Hindlimb muscle (tissue), 1 donor: ENCODE measurements around the gene SFI1. TPM values are rescaled to one million over a fixed set of nuclear protein-coding genes. Genes with fewer than 3 reads are reported as not detected.
"Not testable (repeated sequence)": the region's sequence is repeated elsewhere in the genome, so short reads cannot be mapped to it uniquely, and the experiment has no call there.

ENCODE experiments used
- DNase-seq: peaks from one replicate; pipeline ENCODE4 v3.0.0-alpha.2; 2013
- polyA plus RNA-seq: library from polyadenylated mRNA; unstranded; fragments of 120-200 nt; gene quantifications from one replicate; pipeline ENCODE4 v1.2.1, GENCODE V29; 2013; ENCODE audit not compliant: insufficient read length

The SFI1 gene
- polyA plus RNA-seq, 1 donor, result 9.7 TPM

DNA sequence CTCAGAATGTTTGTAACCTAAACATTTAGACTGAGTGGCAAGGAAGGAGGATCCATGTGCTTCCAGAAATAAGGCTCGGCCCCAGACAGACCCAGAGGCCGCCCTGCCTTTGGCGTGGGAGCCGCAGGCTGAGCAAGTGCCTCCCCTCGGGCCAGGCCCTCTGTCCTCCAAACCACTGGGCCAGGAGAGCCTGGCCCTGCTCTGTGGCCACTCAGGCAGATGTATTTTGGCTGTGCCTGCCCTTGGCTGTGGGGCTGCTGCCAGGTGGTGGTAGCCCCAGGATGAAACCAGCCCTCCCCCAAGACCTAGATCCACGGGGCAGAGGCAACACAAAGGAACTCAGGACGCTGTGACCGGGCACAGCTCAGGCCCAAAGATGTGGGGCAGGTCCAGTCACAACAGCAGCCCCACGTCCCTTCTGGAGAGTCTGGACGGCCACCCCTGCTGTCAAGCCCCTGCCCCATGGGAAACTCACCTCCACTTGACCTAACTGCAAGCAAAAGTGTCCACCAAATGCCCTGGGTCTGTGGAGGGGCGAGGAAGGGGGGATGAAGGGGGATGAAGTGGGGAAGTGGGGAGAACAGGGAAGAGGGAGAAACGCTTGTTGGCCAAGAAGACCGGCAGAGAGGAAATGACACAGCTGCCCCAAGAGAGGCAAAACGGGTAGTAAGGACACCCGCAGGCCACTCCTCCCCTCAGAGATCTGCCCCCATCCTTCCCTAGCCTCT lies 141.7 kb downstream of the SFI1 start:
- DNase-seq, result no peak

DNA sequence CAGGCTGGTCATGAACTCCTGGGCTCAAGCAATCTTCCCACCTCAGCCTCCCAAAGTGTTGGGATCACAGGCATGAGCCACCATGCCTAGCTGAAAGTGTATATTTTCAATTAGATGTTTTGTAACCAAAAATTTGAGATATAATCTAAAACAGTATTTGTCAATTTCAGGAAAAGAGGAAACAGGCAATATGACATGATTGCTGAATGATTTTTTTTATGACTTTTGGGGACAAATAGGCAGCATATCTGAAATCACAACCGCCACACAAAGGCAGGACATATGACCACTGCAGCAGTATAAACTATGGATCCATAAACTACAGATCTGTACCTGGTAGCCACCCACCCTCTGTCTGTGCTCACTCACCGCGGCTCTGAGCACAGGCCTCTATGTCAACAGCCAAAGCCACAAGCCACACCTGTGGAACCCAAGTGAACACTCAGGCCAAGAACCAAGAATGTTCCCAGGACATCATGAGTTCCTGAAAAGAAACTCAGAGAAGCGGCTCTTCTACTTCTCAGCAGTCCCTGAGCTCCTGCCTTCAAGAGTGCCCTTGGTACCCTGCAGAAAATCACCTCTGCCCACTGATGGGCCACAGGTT lies 143.2 kb downstream of the SFI1 start:
- no peak for DNase-seq

DNA sequence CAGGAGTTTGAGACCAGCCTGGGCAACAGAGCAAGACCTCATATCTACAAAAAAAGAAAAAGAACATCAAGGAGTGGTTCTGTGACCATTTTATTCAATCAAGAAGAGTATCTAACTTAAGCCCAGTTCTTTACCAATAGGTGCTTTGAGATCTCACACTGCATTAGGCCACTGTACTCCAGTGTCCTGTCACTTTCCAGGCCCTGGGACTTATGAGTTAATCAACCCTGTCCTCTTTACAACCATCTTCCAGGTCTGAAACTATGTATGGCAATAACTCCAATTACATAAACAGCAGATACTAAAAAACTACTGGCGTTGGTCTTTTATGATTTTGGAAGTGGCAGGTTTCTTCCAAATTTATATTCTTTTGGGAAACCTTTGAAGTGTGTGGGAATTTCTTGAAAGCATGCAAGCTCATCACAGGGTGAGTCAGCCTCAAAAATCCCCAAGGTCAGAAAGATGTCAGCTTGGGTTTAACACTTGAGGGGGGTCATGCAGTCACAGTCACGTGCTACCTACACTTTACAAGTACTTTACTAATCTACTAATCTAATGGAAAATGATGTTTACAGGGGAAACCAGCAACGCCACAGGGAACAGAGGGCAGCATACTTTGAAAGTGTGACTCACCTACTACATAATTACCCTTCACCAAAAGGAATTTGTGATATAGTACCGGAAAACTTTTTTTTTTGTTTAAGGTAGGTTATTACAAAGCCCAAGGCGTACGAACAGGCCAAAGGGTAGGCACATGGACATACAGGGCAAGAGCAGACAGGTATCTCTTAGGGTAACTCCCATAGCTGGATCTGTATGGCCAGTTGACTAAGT lies 150.1 kb downstream of the SFI1 start:
- no peak for DNase-seq

DNA sequence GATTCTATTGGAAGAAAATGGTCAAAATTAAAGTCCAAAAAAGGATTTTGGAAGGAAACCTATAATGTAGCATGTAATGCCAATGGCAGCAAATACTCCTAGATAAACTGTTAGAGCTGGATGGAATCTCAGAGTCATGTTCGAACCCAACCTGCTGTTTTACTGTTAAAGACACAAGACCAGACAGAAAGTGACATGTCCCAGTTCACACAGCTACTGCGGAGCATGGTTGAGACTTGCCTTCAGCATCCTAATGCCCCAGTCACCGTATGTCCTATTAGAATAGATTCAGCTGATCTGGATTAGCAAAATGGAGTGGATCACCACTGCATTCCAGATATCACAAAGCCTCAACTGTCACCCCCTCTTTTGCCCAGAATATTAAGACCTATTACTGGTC lies 150.7 kb downstream of the SFI1 start:
- no peak for DNase-seq

DNA sequence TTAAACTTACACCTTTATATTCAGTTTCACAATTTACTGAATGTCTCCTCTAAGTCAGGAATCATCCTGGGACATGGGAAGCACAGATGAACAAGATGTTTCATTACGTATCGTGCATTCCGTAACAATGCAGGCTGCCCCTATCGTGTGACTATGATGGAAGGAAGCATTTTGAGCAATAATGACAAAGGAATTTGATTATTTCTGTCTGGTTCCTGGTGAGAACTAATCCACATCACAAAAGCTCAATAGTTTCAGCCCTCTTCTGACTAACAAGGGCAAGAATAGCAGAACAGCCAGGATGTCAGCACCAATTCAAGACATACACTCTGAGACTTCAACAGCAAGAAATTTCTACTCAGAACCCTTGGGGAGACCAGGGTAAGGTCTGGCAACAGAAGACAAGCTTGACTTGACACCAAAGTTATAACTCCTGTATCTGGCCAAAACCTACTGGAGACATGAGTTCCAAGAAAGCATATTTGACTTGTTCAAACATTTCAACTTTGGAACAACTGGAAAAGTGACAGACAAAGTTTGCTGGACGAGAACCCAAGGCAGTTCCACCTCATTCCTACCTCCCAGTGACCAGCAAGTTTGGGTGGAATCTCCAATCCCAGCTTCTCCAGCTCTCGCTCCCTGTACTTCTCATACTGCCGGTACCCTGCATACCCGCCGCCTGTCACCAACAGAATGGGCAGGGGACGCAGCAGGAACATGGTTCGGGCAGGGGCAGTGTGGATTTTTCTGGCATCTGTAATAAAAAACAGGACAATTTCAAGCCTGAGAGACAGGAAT lies 151.4 kb downstream of the SFI1 start:
- no peak for DNase-seq

DNA sequence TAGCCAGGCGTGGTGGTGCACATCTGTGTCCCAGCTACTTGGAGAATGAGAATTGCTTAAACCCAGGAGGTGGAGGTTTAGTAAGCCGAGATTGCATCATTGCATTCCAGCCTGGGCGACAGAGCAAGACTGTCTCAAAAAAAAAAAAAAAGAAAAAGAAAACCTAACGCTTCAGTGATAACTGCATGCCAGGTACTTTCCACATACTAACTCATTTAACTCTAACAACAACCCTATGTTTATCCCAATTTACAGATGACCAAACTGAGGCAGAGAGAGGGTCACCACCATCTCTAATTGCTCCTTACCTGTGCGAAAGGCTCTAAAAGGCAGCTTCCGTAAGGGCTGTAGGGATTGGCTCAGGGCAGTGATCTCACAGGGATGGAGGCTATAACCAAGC lies 154.1 kb downstream of the SFI1 start:
- DNase-seq, result no peak

DNA sequence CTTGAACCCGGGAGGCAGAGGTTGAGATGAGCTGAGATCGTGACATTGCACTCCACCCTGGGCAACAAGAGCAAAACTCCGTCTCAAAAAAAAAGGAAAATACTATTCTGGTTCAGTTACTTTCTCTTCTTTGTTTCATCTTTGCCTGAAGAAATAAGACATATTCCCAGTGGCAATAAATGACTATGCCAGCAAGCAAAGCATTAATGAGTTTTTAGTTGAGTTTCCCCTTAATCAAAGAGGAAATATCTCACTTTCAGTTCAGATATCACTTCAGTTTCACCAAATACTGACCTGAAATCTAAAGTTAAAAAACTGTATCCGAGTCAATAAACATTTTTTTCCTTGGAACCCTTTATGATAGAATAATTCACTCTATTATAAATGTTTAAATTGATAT lies 155.3 kb downstream of the SFI1 start:
- DNase-seq, result no peak

DNA sequence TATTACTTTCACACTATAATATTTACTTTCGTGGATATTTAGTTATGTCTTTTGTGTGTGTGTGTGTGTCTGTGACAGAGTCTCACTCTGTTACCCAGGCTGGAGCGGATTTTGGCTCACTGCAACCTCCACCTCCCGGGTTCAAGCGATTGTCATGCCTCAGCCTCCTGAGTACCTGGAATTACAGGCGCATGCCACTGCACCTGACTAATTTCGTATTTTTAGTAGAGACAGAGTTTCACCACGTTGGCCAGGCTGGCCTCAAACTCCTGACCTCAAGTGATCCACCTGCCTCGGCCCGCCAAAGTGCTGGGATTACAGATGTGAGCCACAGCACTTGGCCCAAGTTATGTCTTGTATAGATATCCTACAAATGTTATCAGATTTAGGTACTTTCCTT lies 155.8 kb downstream of the SFI1 start:
- DNase-seq, result no peak

DNA sequence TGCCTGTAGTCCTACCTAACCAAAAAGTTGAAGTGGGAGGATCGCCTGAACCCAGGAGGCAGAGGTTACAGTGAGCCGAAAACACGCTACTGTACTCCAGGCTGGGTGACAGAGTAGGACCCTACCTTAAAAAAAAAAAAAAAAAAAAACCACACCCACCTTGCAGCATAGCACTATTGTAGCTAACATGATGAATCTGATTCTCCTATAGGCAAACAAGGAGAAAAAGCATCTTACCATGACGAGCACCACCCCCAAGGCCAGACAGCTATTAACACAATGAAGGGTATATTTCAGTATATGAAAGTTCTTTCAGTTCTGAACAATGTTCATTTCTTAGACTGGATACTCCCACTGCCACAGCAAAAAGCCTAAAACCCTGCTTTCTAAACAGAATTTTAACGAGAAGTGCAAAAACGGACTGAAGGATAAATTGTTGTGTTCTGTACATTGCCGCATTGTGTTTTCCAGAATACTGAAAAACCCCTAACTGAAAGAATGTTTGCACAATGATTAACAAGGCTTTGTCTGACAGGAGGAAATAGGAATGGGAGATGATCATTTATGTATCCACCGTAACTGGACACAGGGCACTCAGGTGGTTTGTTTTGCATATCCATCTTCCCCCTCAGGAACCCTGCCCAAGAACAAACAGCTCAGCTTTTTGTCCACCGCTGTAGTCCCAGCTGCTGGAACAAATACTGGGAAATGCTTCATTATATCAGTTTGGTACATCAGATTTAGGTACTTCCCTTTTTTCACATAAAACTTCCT lies 156.8 kb downstream of the SFI1 start:
- no peak for DNase-seq

DNA sequence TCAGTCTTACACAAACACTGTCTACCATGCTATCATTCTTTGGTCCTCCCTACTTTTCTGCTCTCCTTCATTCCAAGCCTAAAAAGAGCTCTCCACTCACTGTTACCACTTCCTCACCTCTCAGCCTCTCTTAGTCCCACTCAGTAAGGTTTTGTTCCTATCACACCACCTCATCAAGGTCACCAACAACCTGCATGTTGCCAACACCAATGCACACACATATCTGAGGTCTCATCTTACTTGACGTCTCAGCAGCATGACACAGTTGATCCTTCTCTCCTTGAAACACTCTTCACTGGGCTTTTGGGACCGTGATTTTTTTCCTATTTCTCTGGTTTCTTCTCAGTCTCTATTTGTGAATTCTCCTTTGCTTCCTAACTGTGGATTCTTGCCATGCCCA lies 157.6 kb downstream of the SFI1 start:
- no peak for DNase-seq

DNA sequence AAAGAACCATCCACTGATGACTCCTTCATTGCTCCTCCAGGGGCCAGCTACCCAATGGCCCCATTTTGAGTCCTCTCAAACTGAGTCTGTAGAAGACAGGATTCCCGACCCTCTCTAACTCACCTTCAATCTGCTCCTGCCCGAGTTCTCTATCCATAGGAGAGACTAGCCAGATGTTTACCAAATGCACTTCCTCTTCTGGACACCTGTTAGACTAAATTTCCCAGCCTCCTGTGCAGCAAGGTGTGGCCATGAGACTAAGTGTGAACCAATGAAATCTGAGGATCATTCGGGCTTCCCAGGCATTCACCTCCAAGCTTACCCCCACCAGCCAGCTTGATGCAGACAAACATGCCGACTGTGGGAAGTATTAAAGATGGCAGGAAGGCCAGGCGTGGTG lies 158.1 kb downstream of the SFI1 start:
- no peak for DNase-seq

DNA sequence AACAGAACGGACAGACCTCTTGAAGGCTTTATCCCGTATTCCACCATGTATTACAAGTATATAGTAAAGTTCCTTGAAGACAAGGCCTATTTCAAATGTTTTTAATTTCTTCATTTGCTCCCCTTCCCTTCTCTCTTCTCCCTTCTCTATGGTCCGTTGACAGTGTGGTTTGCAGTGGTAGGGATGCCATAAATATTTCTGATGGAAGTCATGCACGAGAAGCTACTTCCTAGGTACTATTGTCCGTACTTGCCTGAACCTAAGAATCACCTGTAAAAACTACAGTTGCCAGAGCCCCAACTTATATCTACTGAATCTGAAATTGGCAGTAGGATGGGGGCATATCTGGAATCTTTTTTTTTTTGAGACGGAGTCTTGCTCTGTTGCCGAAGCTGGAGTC lies 162.9 kb downstream of the SFI1 start:
- no peak for DNase-seq

DNA sequence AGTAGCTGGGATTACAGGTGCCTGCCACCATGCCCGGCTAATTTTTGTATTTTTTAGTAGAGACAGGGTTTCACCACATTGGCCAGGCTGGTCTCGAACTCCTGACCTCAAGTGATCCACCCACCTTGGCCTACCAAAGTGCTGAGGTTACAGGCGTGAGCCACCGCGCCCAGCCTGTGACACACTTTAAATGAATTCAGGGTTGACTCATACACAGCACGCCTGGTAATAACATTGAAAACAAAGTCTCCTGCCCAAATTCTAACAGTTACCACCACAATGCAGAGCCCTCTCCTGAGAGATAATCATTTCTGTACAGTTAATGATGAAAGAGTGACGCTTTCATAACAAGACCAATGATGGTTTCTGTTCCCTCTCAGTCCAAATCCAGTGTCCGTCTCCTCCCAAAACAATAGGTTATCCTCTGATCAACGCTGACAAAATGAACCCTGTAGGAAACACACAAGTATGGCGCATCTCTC lies 164.6 kb downstream of the SFI1 start:
- DNase-seq, result not testable (repeated sequence)

DNA sequence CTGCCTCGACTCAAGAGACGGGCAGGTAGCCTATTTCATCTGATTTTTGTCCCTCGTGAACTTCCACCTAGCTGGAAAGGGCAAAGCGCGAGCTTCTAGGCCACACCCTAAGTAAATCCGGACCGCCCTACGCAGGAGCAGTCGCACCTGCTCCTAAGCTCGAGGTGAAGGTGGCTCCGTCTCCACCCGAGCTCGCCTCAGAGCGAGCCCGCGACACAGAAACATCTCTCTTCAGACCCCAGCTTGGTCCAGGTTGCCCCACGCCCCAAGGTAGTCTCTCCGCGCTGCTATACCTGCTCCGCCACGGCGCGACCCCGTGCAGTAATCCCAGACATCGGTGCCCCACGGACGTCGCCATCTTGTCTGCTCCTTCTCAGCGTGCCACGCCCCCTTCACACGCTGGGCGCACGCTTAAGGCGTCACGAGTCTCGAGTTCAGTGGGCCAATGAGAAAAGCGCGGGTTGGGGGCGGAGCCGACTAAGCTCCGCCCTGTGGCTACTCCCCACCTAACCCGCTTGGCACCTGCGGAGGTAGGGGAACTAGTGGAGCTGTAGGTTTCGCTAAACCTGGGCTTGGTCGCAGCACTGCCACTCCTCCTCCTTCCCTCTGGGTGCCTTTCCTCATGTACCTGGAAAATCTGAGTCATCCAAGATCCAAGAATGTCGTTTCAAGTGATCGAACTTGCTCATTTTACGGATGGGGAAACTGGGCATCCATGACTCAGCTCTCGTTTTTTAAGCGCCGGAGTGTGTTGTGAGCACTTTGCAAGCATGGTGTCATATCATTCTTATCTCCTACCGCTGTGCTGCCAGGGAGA lies 165.7 kb downstream of the SFI1 start, which contains the start of gene PISD:
PISD (minus strand) TSS at position 365 of the 817 bp plus-strand sequence; CDS start at position 358, 7 bp downstream.
- DNase-seq, result peak; percentile 98

DNA sequence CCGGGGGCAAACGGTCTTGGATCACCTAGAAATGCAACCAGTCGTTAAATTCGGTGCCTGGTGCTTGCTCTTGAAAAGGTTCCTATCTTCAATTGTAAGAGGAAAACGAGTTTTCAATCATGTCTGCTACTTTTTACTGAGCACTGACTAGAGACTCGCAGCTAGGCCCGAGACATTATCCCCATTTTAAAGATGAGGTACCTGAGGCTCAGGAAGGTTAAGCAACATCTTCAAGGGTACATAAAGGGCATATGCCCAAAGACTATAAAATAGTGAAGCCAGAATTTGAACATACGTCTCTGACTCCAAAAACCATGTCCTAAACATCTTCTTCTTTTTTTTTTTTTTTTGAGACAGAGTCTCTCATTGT lies 166.3 kb downstream of the SFI1 start:
- no peak for DNase-seq

Other genes starting within 250 kb of the SFI1 start
- gene PIK3IP1, start 204.0 kb upstream of the SFI1 start, polyA plus RNA-seq, result 6.5 TPM
- gene PATZ1, start 150.2 kb upstream of the SFI1 start, polyA plus RNA-seq, result 27.5 TPM
- 77.8 TPM for gene DRG1, start 96.9 kb upstream of the SFI1 start, polyA plus RNA-seq
- 31.3 TPM for gene EIF4ENIF1, start 6.7 kb upstream of the SFI1 start, polyA plus RNA-seq
- 21.8 TPM for gene PISD, start 165.7 kb downstream of the SFI1 start, polyA plus RNA-seq